ENCODE data around the gene CCDC170. TPM values are rescaled to one million over a fixed set of nuclear protein-coding genes. Genes with fewer than 3 reads are reported as not detected.

CCDC170 gene, protein sequence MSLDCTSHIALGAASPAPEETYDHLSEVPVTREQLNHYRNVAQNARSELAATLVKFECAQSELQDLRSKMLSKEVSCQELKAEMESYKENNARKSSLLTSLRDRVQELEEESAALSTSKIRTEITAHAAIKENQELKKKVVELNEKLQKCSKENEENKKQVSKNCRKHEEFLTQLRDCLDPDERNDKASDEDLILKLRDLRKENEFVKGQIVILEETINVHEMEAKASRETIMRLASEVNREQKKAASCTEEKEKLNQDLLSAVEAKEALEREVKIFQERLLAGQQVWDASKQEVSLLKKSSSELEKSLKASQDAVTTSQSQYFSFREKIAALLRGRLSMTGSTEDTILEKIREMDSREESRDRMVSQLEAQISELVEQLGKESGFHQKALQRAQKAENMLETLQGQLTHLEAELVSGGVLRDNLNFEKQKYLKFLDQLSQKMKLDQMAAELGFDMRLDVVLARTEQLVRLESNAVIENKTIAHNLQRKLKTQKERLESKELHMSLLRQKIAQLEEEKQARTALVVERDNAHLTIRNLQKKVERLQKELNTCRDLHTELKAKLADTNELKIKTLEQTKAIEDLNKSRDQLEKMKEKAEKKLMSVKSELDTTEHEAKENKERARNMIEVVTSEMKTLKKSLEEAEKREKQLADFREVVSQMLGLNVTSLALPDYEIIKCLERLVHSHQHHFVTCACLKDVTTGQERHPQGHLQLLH
- under 1 TPM; 0.20 to 0.96 (median 0.25) TPM for total RNA-seq
- total RNA-seq (2013), result 0.72 TPM

- H3K27ac ChIP-seq (ENCODE audit: low read length), result no peak within 1 kb of the TSS
- peaks cover 30 to 41% of the 10 kb centered on the region in 2 donors for H3K27me3 Mint-ChIP-seq (ENCODE audit: low read depth in 2 of 2)
- WGBS (ENCODE audit: insufficient coverage), result 1% methylated on average over 58 of the region's 58 CpGs
- no peak within 1 kb of the TSS for H3K27ac Mint-ChIP-seq
- H3K36me3 ChIP-seq (ENCODE audit: control insufficient read depth, insufficient read depth, low read length), result no peaks in the 10 kb centered on the region
- DNase-seq, result no peak
- no peak within 1 kb of the TSS for H3K4me3 ChIP-seq (ENCODE audit: low read length)
- H3K4me3 Mint-ChIP-seq, result peak within 1 kb of the TSS; percentile 55
- no peaks in the 10 kb centered on the region for H3K36me3 Mint-ChIP-seq
- ATAC-seq, result peak in 2 of 3 donors; percentile 32
- TF ChIP-seq, protein P1, sequence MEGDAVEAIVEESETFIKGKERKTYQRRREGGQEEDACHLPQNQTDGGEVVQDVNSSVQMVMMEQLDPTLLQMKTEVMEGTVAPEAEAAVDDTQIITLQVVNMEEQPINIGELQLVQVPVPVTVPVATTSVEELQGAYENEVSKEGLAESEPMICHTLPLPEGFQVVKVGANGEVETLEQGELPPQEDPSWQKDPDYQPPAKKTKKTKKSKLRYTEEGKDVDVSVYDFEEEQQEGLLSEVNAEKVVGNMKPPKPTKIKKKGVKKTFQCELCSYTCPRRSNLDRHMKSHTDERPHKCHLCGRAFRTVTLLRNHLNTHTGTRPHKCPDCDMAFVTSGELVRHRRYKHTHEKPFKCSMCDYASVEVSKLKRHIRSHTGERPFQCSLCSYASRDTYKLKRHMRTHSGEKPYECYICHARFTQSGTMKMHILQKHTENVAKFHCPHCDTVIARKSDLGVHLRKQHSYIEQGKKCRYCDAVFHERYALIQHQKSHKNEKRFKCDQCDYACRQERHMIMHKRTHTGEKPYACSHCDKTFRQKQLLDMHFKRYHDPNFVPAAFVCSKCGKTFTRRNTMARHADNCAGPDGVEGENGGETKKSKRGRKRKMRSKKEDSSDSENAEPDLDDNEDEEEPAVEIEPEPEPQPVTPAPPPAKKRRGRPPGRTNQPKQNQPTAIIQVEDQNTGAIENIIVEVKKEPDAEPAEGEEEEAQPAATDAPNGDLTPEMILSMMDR (IDR thresholded peaks at IDR 0.05), result no peak
- intact Hi-C loops (cut with micrococcal nuclease), result no loop called here
- no peaks in the 10 kb centered on the region for H3K9me3 Mint-ChIP-seq
- H3K4me1 Mint-ChIP-seq, result peaks cover 0 to 5% of the 10 kb centered on the region in 2 donors
- H3K27me3 ChIP-seq (ENCODE audit: control insufficient read depth, insufficient read depth, low read length), result peaks cover 16% of the 10 kb centered on the region
- no peaks in the 10 kb centered on the region for H3K9me3 ChIP-seq (ENCODE audit: control insufficient read depth, insufficient read depth, low read length)
- H3K4me1 ChIP-seq (ENCODE audit: control insufficient read depth, insufficient read depth, low read length), result peaks cover 7% of the 10 kb centered on the region
These were observed at the start of gene CCDC170 for GRCh38 chr6:151493804-151494234. Gene CCDC170 (plus strand): TSS chr6:151494017. CDS start chr6:151494129, 112 bp downstream.

GRCh38 chr6:151445482-151445881 is 48.3 kb upstream of the CCDC170 start:
- H3K36me3 Mint-ChIP-seq, result no peaks in the 10 kb centered on the region

DNA sequence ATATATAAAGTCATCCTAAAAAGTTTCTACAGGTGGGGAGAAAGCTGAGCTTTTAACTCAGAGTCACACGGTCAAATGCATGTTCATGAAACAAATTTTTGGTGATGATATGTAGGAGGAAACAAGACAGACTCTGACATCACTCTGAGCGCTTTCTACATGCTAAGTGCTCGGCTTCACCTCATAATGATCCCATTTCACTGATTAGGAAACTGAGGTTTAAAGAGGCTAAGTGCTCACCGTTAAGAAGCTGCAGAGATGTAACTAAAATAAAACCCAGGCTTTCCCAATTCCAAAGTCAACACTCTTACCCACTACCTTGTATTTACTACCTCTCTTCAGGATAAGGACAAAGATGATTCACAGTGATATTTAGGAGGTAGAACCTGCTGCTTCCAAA is 46.6 kb upstream of the CCDC170 start:
- intact Hi-C loops (cut with micrococcal nuclease), result no loop called here
- WGBS (ENCODE audit: insufficient coverage), result 93% methylated on average over 4 of the region's 4 CpGs
- no peak overlapping the region for H3K27ac Mint-ChIP-seq

More at GRCh38 chr6:151445482-151445881, 48.3 kb upstream of the CCDC170 start:
- no peak overlapping the region for H3K27ac ChIP-seq (ENCODE audit: low read length)
- WGBS (ENCODE audit: insufficient coverage), result 83% methylated on average over 5 of the region's 5 CpGs
- no peaks in the 10 kb centered on the region for H3K27me3 ChIP-seq (ENCODE audit: control insufficient read depth, insufficient read depth, low read length)
- H3K4me3 ChIP-seq (ENCODE audit: low read length), result no peak overlapping the region
- peaks cover 6% of the 10 kb centered on the region for H3K4me1 ChIP-seq (ENCODE audit: control insufficient read depth, insufficient read depth, low read length)
- intact Hi-C loops (cut with micrococcal nuclease), result no loop called here
- H3K27me3 Mint-ChIP-seq (ENCODE audit: low read depth in 2 of 2), result no peaks in the 10 kb centered on the region
- no peak for DNase-seq
- peaks cover 14 to 20% of the 10 kb centered on the region in 2 donors for H3K4me1 Mint-ChIP-seq
- no peaks in the 10 kb centered on the region for H3K9me3 Mint-ChIP-seq
- no peak overlapping the region for H3K27ac Mint-ChIP-seq
- no peaks in the 10 kb centered on the region for H3K9me3 ChIP-seq (ENCODE audit: control insufficient read depth, insufficient read depth, low read length)
- H3K36me3 ChIP-seq (ENCODE audit: control insufficient read depth, insufficient read depth, low read length), result no peaks in the 10 kb centered on the region
- TF ChIP-seq, protein P1 (IDR thresholded peaks at IDR 0.05), result no peak
- no peak overlapping the region for H3K4me3 Mint-ChIP-seq
- no peak for ATAC-seq

More for the DNA sequence above, 46.6 kb upstream of the CCDC170 start:
- Mint-ChIP-seq H3K27me3 (ENCODE audit: low read depth in 2 of 2) (no peaks in the 10 kb centered on the region), H3K4me3 (no peak overlapping the region), H3K9me3 (no peaks in the 10 kb centered on the region), H3K4me1 (peaks cover 14 to 20% of the 10 kb centered on the region in 2 donors), H3K36me3 (no peaks in the 10 kb centered on the region)
- Histone ChIP-seq H3K27ac (ENCODE audit: low read length) (no peak overlapping the region), H3K27me3 (ENCODE audit: control insufficient read depth, insufficient read depth, low read length) (no peaks in the 10 kb centered on the region), H3K9me3 (ENCODE audit: control insufficient read depth, insufficient read depth, low read length) (no peaks in the 10 kb centered on the region), H3K4me3 (ENCODE audit: low read length) (no peak overlapping the region), H3K4me1 (ENCODE audit: control insufficient read depth, insufficient read depth, low read length) (no peaks in the 10 kb centered on the region), H3K36me3 (ENCODE audit: control insufficient read depth, insufficient read depth, low read length) (no peaks in the 10 kb centered on the region)
- TF ChIP-seq, protein P1 (IDR thresholded peaks at IDR 0.05), result no peak
- ATAC-seq (no peak), DNase-seq (no peak)
